Iris pigment epithelial cell (primary cell): ENCODE data around the gene SSTR1.

ENCODE experiments used
- DNase-seq: peaks from one replicate; pipeline ENCODE4 v3.0.0-alpha.2; 2011; ENCODE audit warnings: low read depth

SSTR1 gene

GRCh38 chr14:38203929-38204718 lies 3.6 kb upstream of the SSTR1 start:
- DNase-seq = no peak

- no peak for DNase-seq
These were observed 3.0 kb upstream of the SSTR1 start for GRCh38 chr14:38204719-38205115.

- DNase-seq = no peak
These were observed 2.4 kb upstream of the SSTR1 start for GRCh38 chr14:38205119-38205813.

GRCh38 chr14:38205949-38206665 lies 1.6 kb upstream of the SSTR1 start:
- no peak for DNase-seq

- no peak for DNase-seq
These were observed 871 bp upstream of the SSTR1 start for GRCh38 chr14:38206689-38207376.

- DNase-seq = peak; percentile 9
These were observed 348 bp upstream of the SSTR1 start for GRCh38 chr14:38207377-38207735.

GRCh38 chr14:38208618-38209562 lies 1.2 kb downstream of the SSTR1 start:
- peak; percentile 73 for DNase-seq

GRCh38 chr14:38209572-38210557 lies 2.2 kb downstream of the SSTR1 start:
- DNase-seq = peak; percentile 35

- peak; percentile 64 for DNase-seq
These were observed 3.0 kb downstream of the SSTR1 start for GRCh38 chr14:38210587-38211216.

GRCh38 chr14:38211255-38211735 lies 3.6 kb downstream of the SSTR1 start:
- peak; percentile 10 for DNase-seq

- DNase-seq = no peak
These were observed 4.4 kb downstream of the SSTR1 start for GRCh38 chr14:38212111-38212510.

- DNase-seq = no peak
These were observed 5.3 kb downstream of the SSTR1 start for GRCh38 chr14:38213001-38213400.

GRCh38 chr14:38217553-38217952 lies 9.8 kb downstream of the SSTR1 start:
- peak; percentile 65 for DNase-seq

GRCh38 chr14:38221077-38221476 lies 13.4 kb downstream of the SSTR1 start:
- DNase-seq = no peak

- DNase-seq = no peak
These were observed 16.6 kb downstream of the SSTR1 start for GRCh38 chr14:38224338-38224737.

- DNase-seq = no peak
These were observed 18.2 kb downstream of the SSTR1 start for GRCh38 chr14:38225946-38226345.

- no peak for DNase-seq
These were observed 18.7 kb downstream of the SSTR1 start for GRCh38 chr14:38226366-38226765.

- no peak for DNase-seq
These were observed 25.5 kb downstream of the SSTR1 start for GRCh38 chr14:38233218-38233617.

GRCh38 chr14:38238332-38238731 lies 30.6 kb downstream of the SSTR1 start:
- DNase-seq = peak; percentile 67
